Left lung (tissue), 10 donors: ENCODE data around the gene NUB1. TPM values are rescaled to one million over a fixed set of nuclear protein-coding genes. Genes with fewer than 3 reads are reported as not detected.
A peak's percentile ranks its signal among the peaks of the same experiment; 100 is the strongest.

Source experiments
- ATAC-seq: fragments of 200-7000 bp; cut with Tn5 transposase; one replicate; pipeline ENCODE4 v1.9.1; 2020; ENCODE audit warnings: moderate library complexity
- DNase-seq, 4 donors: peaks; one replicate each; pipeline ENCODE4 v3.0.0-alpha.2; 2013 to 2020
- H3K27ac ChIP-seq, 2 donors: fragments of 200-600 bp; sonication (generic) in 1 of 2; one replicate each; pipeline versions ENCODE4 v1.5.0 to v1.8.0; 2020 to 2021
- H3K27me3 ChIP-seq, 2 donors: fragments of 200-600 bp; sonication (generic) in 1 of 2; one replicate each; pipeline versions ENCODE4 v1.5.0 to v1.8.0; 2020 to 2021
- H3K36me3 ChIP-seq, 2 donors: fragments of 200-600 bp; sonication (generic) in 1 of 2; one replicate each; pipeline versions ENCODE4 v1.5.0 to v1.8.0; 2020 to 2021
- H3K4me1 ChIP-seq, 2 donors: fragments of 200-600 bp; one replicate each; pipeline ENCODE4 v1.8.0; 2021
- H3K4me3 ChIP-seq, 2 donors: fragments of 200-600 bp; sonication (generic) in 1 of 2; one replicate each; pipeline versions ENCODE4 v1.5.0 to v1.8.0; 2020 to 2021; ENCODE audit warnings: mild to moderate bottlenecking in 1 of 2
- H3K9me3 ChIP-seq, 2 donors: fragments of 200-600 bp; sonication (generic) in 1 of 2; one replicate each; pipeline versions ENCODE4 v1.5.0 to v1.8.0; 2020 to 2021
- intact Hi-C, 2 donors: fragments of 100-400 bp; cut with DNase I; formaldehyde crosslinking; loops; one replicate each; pipeline versions ENCODE4 v1.11.2 to v1.14.2; 2022
- polyA plus RNA-seq, 6 donors: library from polyadenylated mRNA; unstranded; fragments of 120-200 nt; gene quantifications; one replicate each; pipeline ENCODE4 v1.2.1, GENCODE V29; 2013; ENCODE audit not compliant: insufficient read length in 6 of 6
- total RNA-seq, 2 donors: library from RNA; stranded (reverse); fragmentation: NEBNext Ultra II Directional; extraction: Animal tissue kit (Norgen Biotek cat#: 25700); gene quantifications; one replicate each; pipeline ENCODE4 v1.2.1, GENCODE V29; 2021
- TF ChIP-seq, protein P1 (sequence below), 2 donors: fragments of 200-600 bp; sonication (generic) in 1 of 2; IDR thresholded peaks; one replicate each; pipeline versions ENCODE4 v1.5.0 to v1.8.0; 2021; ENCODE audit warnings: antibody characterized with exemption in 2 of 2
- donor health status: DM: no; HTN: yes; CAD: no.
- donor health status: DM: no; HTN: no; CAD: no.

The NUB1 gene
- total and polyA plus RNA-seq, 8 donors = 40.9 to 81.8 (median 72.0) TPM

DNA sequence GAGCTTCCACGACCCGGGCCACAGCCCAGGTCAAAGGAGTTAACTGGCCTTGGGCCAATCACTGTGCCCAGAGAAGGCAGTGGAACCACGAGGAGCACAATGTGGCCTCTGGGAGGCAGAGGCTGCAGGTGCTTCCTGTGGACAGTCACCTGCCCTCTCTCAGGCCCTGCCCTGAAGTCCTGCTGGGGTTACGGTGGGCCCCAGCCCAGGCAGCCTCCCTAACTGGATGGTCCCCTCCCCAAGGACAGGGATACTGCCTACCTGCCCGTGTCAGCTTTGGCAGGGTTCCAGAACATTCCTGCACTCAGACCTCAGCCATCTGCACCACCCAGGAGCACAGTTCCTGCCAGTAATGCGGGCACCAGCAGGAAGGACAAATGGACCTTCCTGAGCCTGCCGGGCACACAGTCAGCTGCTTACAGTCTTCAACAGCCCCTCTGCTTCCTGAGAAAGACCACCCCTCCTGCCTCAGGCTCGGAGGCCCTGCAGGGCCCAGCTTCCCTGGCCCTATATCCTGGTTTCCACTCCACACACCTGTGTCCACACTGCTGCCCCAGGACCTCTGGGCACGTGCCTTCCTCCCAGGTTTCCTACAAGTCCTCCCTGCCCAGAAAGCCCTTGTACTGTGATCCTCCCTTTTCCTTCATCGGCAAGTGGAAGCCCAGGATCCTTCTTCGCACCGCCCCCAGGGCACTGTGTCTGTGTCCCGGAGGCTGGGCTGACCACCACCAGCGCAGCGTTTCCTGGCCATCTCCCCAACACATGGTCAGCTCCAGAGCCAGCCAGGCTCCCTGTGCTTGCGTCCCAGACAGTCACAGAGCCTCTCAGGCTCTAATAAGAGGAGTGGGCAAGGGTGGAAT lies 44.9 kb downstream of the NUB1 start:
- peak; percentile 31 for ATAC-seq
- intact Hi-C loops = no loop called here

DNA sequence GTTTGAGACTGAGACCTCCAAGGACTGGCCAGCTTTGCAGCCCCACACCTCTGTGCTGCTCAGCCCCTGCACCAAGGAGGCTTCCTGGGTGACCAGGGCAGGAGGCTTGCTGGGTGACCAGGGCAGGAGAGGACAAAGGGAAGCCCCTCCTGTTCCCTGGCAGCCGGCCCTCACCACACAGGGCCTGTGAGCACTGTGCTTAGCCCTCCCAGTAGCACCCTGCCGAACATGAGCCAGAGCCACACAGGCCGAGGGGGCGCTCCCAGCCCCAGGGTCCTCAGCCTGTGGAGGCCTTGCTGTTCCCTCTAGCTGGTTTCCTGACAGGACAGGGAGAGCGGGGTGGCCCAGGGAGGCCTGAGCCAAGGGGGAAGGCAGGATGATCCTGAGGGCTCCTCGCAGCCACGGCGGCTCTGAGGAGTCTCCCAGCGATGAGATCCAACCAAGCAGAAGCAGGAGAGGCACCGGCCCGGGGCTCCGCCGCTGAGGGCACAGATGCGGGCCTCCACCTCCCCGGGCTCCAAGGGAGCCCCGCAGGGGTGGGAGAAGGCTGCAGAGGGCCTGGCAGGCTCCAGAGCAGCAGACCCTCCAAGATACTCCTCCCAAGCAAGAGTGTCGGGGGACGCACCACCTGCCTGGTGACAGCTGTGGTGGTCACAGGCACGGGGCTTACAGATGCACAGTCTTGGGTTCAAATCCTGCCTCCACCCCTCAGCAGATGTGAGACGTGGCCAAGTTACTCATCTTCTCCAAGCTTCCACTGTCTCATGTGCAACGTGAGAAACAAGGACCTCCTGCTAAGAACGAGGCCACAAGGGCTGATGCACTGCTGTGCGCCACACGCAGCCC lies 45.8 kb downstream of the NUB1 start:
- Histone ChIP-seq H3K27ac (no peak overlapping the region), H3K9me3 (no peaks in the 10 kb centered on the region), H3K27me3 (peaks cover 5 to 69% of the 10 kb centered on the region in 2 donors), H3K36me3 (no peaks in the 10 kb centered on the region), H3K4me3 (no peak overlapping the region), H3K4me1 (no peaks in the 10 kb centered on the region)
- intact Hi-C loops = no loop called here
- DNase-seq (peak in 1 of 4 donors; percentile 71), ATAC-seq (no peak)
- TF ChIP-seq, protein P1, sequence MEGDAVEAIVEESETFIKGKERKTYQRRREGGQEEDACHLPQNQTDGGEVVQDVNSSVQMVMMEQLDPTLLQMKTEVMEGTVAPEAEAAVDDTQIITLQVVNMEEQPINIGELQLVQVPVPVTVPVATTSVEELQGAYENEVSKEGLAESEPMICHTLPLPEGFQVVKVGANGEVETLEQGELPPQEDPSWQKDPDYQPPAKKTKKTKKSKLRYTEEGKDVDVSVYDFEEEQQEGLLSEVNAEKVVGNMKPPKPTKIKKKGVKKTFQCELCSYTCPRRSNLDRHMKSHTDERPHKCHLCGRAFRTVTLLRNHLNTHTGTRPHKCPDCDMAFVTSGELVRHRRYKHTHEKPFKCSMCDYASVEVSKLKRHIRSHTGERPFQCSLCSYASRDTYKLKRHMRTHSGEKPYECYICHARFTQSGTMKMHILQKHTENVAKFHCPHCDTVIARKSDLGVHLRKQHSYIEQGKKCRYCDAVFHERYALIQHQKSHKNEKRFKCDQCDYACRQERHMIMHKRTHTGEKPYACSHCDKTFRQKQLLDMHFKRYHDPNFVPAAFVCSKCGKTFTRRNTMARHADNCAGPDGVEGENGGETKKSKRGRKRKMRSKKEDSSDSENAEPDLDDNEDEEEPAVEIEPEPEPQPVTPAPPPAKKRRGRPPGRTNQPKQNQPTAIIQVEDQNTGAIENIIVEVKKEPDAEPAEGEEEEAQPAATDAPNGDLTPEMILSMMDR (IDR thresholded peaks at IDR 0.05) = no peak

More for the DNA sequence above, 44.9 kb downstream of the NUB1 start:
- TF ChIP-seq, protein P1 (IDR thresholded peaks at IDR 0.05) = no peak
- DNase-seq = peak in 1 of 4 donors; percentile 59
- Histone ChIP-seq H3K9me3 (no peaks in the 10 kb centered on the region), H3K4me3 (no peak overlapping the region), H3K4me1 (peaks cover 0 to 7% of the 10 kb centered on the region in 2 donors), H3K27ac (no peak overlapping the region), H3K27me3 (peaks cover 13 to 75% of the 10 kb centered on the region in 2 donors), H3K36me3 (no peaks in the 10 kb centered on the region)

DNA sequence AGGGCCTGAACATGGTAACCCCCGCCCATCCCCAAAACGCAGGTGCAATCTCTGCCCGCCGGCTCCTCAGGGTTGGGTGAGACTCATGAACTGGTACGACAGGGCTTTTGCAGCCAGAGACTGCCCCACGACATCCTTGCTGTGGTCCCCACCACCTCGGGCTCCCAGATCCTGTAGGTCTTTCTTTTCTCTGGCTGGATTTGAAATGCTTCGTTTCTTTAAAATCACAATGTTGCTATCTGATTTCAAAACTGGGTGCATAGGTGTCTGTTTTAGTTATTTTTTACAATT lies 46.3 kb downstream of the NUB1 start:
- Histone ChIP-seq H3K36me3 (no peaks in the 10 kb centered on the region), H3K27me3 (peaks cover 0 to 69% of the 10 kb centered on the region in 2 donors), H3K4me1 (no peaks in the 10 kb centered on the region), H3K4me3 (no peak overlapping the region), H3K27ac (no peak overlapping the region), H3K9me3 (no peaks in the 10 kb centered on the region)
- DNase-seq (peak in 1 of 4 donors; percentile 72), ATAC-seq (no peak)
- TF ChIP-seq, protein P1 (IDR thresholded peaks at IDR 0.05) = no peak
- intact Hi-C loops = no loop called here

DNA sequence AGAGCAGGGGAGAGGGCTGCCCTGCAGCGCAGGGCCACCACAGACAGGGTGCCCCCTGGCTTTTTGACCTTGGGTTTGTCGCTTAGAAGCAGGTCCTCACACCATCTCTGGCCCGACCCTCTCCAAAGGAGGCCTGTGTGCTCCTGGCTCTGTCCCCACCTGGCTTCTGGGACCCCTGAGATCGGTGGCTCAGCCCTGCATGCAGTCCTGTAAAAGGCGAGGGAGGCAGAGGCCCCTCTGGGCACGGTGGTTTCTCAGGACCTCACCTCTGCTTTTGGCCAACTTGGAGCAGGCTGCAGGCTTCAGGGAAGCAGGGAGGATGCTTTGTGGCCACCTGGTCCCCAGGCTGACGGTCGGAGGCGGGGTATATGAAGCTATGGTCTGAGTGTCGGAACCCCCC lies 46.8 kb downstream of the NUB1 start:
- no peaks in the 10 kb centered on the region for H3K4me1 ChIP-seq
- peak in 1 of 4 donors; percentile 39 for DNase-seq
- no peak for ATAC-seq
- peaks cover 0 to 69% of the 10 kb centered on the region in 2 donors for H3K27me3 ChIP-seq
- H3K4me3 ChIP-seq = no peak overlapping the region
- intact Hi-C loops = no loop called here
- TF ChIP-seq, protein P1 (IDR thresholded peaks at IDR 0.05) = no peak
- H3K9me3 ChIP-seq = no peaks in the 10 kb centered on the region
- H3K36me3 ChIP-seq = no peaks in the 10 kb centered on the region
- no peak overlapping the region for H3K27ac ChIP-seq
